OCI-LY7 (cell line): ENCODE data around the gene CYTH3.

Source experiments
- CTCF ChIP-seq: fragments of 200-600 bp; sonication (generic); conservative IDR thresholded peaks from 2 replicates; pipeline ENCODE4 v1.5.1; 2014; ENCODE audit warnings: mild to moderate bottlenecking, antibody characterized with exemption, low read length, moderate library complexity, mixed read lengths
- EZH2phosphoT487 ChIP-seq: fragments of 200-600 bp; sonication (generic); IDR thresholded peaks from 2 replicates; pipeline ENCODE4 v1.6.1; 2018; ENCODE audit warnings: low read depth, borderline replicate concordance, mild to moderate bottlenecking, mixed run types, antibody characterized with exemption, low read length, moderate library complexity, mixed read lengths

- TF ChIP-seq CTCF (no peak), EZH2phosphoT487 (no peak)
Measured at GRCh38 chr7:6167587-6168476, 104.6 kb downstream of the CYTH3 start.
